ENCODE data around the gene MGAT5. TPM values are rescaled to one million over a fixed set of nuclear protein-coding genes. Genes with fewer than 3 reads are reported as not detected.

MGAT5 gene
- total RNA-seq, 1 experiment from 2014 or later, result 22.1 TPM

- no peaks in the 10 kb centered on the region for H3K27me3 Mint-ChIP-seq (ENCODE audit: insufficient read depth, unreplicated experiment)
- intact Hi-C loops (cut with micrococcal nuclease; ENCODE audit: unreplicated experiment), result no loop called here
- no peaks in the 10 kb centered on the region for H3K27me3 ChIP-seq (replicated peaks; ENCODE audit: control insufficient read depth, insufficient read depth, low read length)
- H3K9me3 ChIP-seq, result peaks cover 16% of the 10 kb centered on the region
- no peaks in the 10 kb centered on the region for H3K36me3 Mint-ChIP-seq (ENCODE audit: insufficient read depth, unreplicated experiment)
- no peak overlapping the region for H3K4me3 ChIP-seq (ENCODE audit: low read depth, low read length)
- POLR2A ChIA-PET, result no interaction called here
- H3K4me1 Mint-ChIP-seq (ENCODE audit: low read depth, unreplicated experiment), result peaks cover 7% of the 10 kb centered on the region
- BruUV-seq (replicated peaks), result no TSS peak
- H3K27ac Mint-ChIP-seq (ENCODE audit: unreplicated experiment), result no peak overlapping the region
- CTCF ChIA-PET, result no interaction called here
- H3K9me3 Mint-ChIP-seq (ENCODE audit: unreplicated experiment), result peaks cover 11% of the 10 kb centered on the region
- no peaks in the 10 kb centered on the region for H3K36me3 ChIP-seq (ENCODE audit: control insufficient read depth, insufficient read depth, low read length)
- peaks cover 8% of the 10 kb centered on the region; the same call in 1 of the 2 replicates for H3K4me1 ChIP-seq
- TF ChIP-seq, protein P1, sequence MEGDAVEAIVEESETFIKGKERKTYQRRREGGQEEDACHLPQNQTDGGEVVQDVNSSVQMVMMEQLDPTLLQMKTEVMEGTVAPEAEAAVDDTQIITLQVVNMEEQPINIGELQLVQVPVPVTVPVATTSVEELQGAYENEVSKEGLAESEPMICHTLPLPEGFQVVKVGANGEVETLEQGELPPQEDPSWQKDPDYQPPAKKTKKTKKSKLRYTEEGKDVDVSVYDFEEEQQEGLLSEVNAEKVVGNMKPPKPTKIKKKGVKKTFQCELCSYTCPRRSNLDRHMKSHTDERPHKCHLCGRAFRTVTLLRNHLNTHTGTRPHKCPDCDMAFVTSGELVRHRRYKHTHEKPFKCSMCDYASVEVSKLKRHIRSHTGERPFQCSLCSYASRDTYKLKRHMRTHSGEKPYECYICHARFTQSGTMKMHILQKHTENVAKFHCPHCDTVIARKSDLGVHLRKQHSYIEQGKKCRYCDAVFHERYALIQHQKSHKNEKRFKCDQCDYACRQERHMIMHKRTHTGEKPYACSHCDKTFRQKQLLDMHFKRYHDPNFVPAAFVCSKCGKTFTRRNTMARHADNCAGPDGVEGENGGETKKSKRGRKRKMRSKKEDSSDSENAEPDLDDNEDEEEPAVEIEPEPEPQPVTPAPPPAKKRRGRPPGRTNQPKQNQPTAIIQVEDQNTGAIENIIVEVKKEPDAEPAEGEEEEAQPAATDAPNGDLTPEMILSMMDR (IDR thresholded peaks at IDR 0.05; ENCODE audit: insufficient read depth in 1 of 2, low read depth in 1 of 2, low read length in 1 of 2, severe bottlenecking in 1 of 2, unreplicated experiment in 1 of 2), result no peak
- H3K4me3 Mint-ChIP-seq (ENCODE audit: unreplicated experiment), result no peak overlapping the region
- no peak for DNase-seq
Measured at GRCh38 chr2:134232868-134233727, 20.8 kb upstream of the MGAT5 start.

- Histone ChIP-seq H3K36me3 (ENCODE audit: control insufficient read depth, insufficient read depth, low read length) (no peaks in the 10 kb centered on the region), H3K27me3 (replicated peaks; ENCODE audit: control insufficient read depth, insufficient read depth, low read length) (no peaks in the 10 kb centered on the region), H3K9me3 (peaks cover 16% of the 10 kb centered on the region), H3K4me1 (peaks cover 8% of the 10 kb centered on the region; the same call in 1 of the 2 replicates), H3K4me3 (ENCODE audit: low read depth, low read length) (no peak overlapping the region)
- no peak for DNase-seq
- no TSS peak for BruUV-seq (replicated peaks)
- H3K4me3 Mint-ChIP-seq (ENCODE audit: unreplicated experiment), result no peak overlapping the region
- ChIA-PET CTCF (no interaction called here), POLR2A (no interaction called here)
- H3K4me1 Mint-ChIP-seq (ENCODE audit: low read depth, unreplicated experiment), result peaks cover 7% of the 10 kb centered on the region
- intact Hi-C loops (cut with micrococcal nuclease; ENCODE audit: unreplicated experiment), result no loop called here
- H3K36me3 Mint-ChIP-seq (ENCODE audit: insufficient read depth, unreplicated experiment), result no peaks in the 10 kb centered on the region
- peak overlapping the region; percentile 32 for H3K27ac Mint-ChIP-seq (ENCODE audit: unreplicated experiment)
- H3K27me3 Mint-ChIP-seq (ENCODE audit: insufficient read depth, unreplicated experiment), result no peaks in the 10 kb centered on the region
- TF ChIP-seq, protein P1 (IDR thresholded peaks at IDR 0.05; ENCODE audit: insufficient read depth in 1 of 2, low read depth in 1 of 2, low read length in 1 of 2, severe bottlenecking in 1 of 2, unreplicated experiment in 1 of 2), result no peak
- H3K9me3 Mint-ChIP-seq (ENCODE audit: unreplicated experiment), result peaks cover 11% of the 10 kb centered on the region
Measured at GRCh38 chr2:134233728-134234136, 20.1 kb upstream of the MGAT5 start.

DNA sequence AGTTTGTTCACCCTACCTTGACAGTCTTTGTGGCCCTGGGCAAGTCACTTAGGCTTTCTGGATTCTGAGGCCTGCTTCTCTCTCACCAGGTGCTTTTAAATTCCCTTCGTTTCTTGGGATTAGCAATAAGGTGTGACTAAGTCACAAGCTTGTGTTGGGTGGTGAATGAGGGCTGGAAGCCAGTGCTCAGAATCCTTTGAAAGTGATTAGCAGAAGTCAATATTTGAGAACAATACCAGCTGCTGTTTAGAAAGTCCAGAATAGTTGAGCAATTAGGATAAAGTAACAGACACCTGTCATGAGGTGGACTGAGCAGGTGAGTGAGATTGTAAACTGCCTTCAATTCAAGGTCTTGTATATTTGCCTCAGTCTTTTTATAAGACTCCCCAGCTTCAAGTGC, 19.3 kb upstream of the MGAT5 start:
- Histone ChIP-seq H3K36me3 (ENCODE audit: control insufficient read depth, insufficient read depth, low read length) (no peaks in the 10 kb centered on the region), H3K9me3 (peaks cover 10% of the 10 kb centered on the region), H3K27me3 (replicated peaks; ENCODE audit: control insufficient read depth, insufficient read depth, low read length) (no peaks in the 10 kb centered on the region), H3K4me3 (ENCODE audit: low read depth, low read length) (no peak overlapping the region), H3K4me1 (peaks cover 8% of the 10 kb centered on the region; the same call in 1 of the 2 replicates)
- DNase-seq, result peak in 1 of 2 experiments; percentile 46
- Mint-ChIP-seq H3K27me3 (ENCODE audit: insufficient read depth, unreplicated experiment) (no peaks in the 10 kb centered on the region), H3K9me3 (ENCODE audit: unreplicated experiment) (peaks cover 7% of the 10 kb centered on the region), H3K36me3 (ENCODE audit: insufficient read depth, unreplicated experiment) (no peaks in the 10 kb centered on the region), H3K4me3 (ENCODE audit: unreplicated experiment) (no peak overlapping the region), H3K27ac (ENCODE audit: unreplicated experiment) (peak overlapping the region; percentile 32), H3K4me1 (ENCODE audit: low read depth, unreplicated experiment) (peaks cover 7% of the 10 kb centered on the region)
- BruUV-seq (replicated peaks), result no TSS peak
- CTCF ChIA-PET, result interaction anchor here (1.0 kb wide), 2 partner anchors 116 to 177 kb away, joined by 3 to 5 read pairs; no protein-coding TSS in a partner anchor
- TF ChIP-seq, protein P1 (IDR thresholded peaks at IDR 0.05; ENCODE audit: insufficient read depth in 1 of 2, low read depth in 1 of 2, low read length in 1 of 2, severe bottlenecking in 1 of 2, unreplicated experiment in 1 of 2), result no peak
- POLR2A ChIA-PET, result no interaction called here
- intact Hi-C loops (cut with micrococcal nuclease; ENCODE audit: unreplicated experiment), result no loop called here

Data from Caco-2 (cell line).